Heart right ventricle (tissue), 16 donors: ENCODE data around the gene CFAP210. TPM values are rescaled to one million over a fixed set of nuclear protein-coding genes. Genes with fewer than 3 reads are reported as not detected.

Experiments
- ATAC-seq, 8 donors: fragments of 200-7000 bp; cut with Tn5 transposase; one replicate each; pipeline ENCODE4 v1.9.1; 2020; ENCODE audit warnings: mild to moderate bottlenecking in 8 of 8, moderate library complexity in 8 of 8, moderate number of reproducible peaks in 1 of 8
- DNase-seq, 2 donors: peaks; one replicate each; pipeline ENCODE4 v3.0.0-alpha.2; 2020
- H3K27ac ChIP-seq, 10 donors: fragments of 200-600 bp; sonication (generic) in 2 of 10; one replicate each; pipeline versions ENCODE4 v1.5.0 to v1.8.0; 2020 to 2022; ENCODE audit warnings: mild to moderate bottlenecking in 3 of 10
- H3K27me3 ChIP-seq, 7 donors: fragments of 200-600 bp; one replicate each; pipeline ENCODE4 v1.8.0; 2021 to 2022; ENCODE audit warnings: mild to moderate bottlenecking in 2 of 7
- H3K36me3 ChIP-seq, 9 donors: fragments of 200-600 bp; sonication (generic) in 1 of 9; one replicate each; pipeline versions ENCODE4 v1.5.0 to v1.8.0; 2020 to 2022; ENCODE audit warnings: mild to moderate bottlenecking in 2 of 9
- H3K4me1 ChIP-seq, 9 donors: fragments of 200-600 bp; sonication (generic) in 1 of 9; one replicate each; pipeline versions ENCODE4 v1.5.0 to v1.8.0; 2020 to 2022; ENCODE audit warnings: mild to moderate bottlenecking in 4 of 9
- H3K4me3 ChIP-seq, 10 donors: fragments of 200-600 bp; sonication (generic) in 2 of 10; one replicate each; pipeline versions ENCODE4 v1.5.0 to v1.8.0; 2020 to 2022; ENCODE audit warnings: mild to moderate bottlenecking in 7 of 10, moderate library complexity in 2 of 10
- H3K9me3 ChIP-seq, 11 donors: fragments of 200-600 bp in 10 of 11; sonication (generic) in 2 of 11; one replicate each; pipeline versions ENCODE4 v1.5.0 to v1.8.0; 2013 to 2022; ENCODE audit warnings: mild to moderate bottlenecking in 2 of 11, control low read depth in 1 of 11, moderate library complexity in 1 of 11
- CTCF ChIP-seq, 9 donors: fragments of 200-600 bp; sonication (generic) in 2 of 9; IDR thresholded peaks; one replicate each; pipeline versions ENCODE4 v1.5.0 to v1.8.0; 2021 to 2022; ENCODE audit warnings: antibody characterized with exemption in 9 of 9, mild to moderate bottlenecking in 5 of 9, moderate library complexity in 1 of 9
- WGBS, 2 donors: extraction: QIAGEN DNeasy Blood & Tissue Kit; methylation state at CpG; one replicate each; pipeline ENCODE4 v1.1.7; 2013; ENCODE audit warnings: inconsistent platforms in 1 of 2; 5-methylcytosine and 5-hydroxymethylcytosine counted together
- intact Hi-C, 10 donors: fragments of 100-400 bp; cut with DNase I; formaldehyde crosslinking; loops; one replicate each; pipeline versions ENCODE4 v1.11.1 to v1.14.2; 2022
- long read RNA-seq, 3 donors: library from polyadenylated mRNA; unstranded; transcript quantifications; one replicate each; pipeline ENCODE4 v2.0.0, GENCODE V29; 2020 to 2021
- polyA plus RNA-seq, 2 donors: library from polyadenylated mRNA; stranded (reverse); fragments of 200-250 nt; gene quantifications; one replicate each; pipeline ENCODE4 v1.2.3, GENCODE V29; 2013
- total RNA-seq, 10 donors: library from RNA; stranded (reverse); fragmentation: NEBNext Ultra II Directional in 3 of 10; extraction: Animal tissue kit (Norgen Biotek cat#: 25700) in 3 of 10; gene quantifications; one replicate each; pipeline versions ENCODE4 v1.2.1 to v1.2.4, GENCODE V29; 2021 to 2023
- donor health status: Arrhythmogenic right ventricular cardiomyopathy.
- donor health status: ischemic (EF 13 %, LVEDD 7.1; RV severe dilation, severe dysfunction).
- donor health status: healthy with polysubstance abuse.
- donor health status: DM: no; HTN: yes; CAD: no.
- donor health status: DM: no; HTN: no; CAD: no.
- donor health status: ischemic (EF 25% LVEDD 6.9; RV normal size, moderate dysfunction).
- donor health status: ischemic (EF 25% LVEDD 5.7; RV mildly dilated, moderate dysfunction).
- donor health status: healthy.
- donor health status: DM: yes; HTN: yes; CAD: no.
- donor health status: Ischemic cardiomyopathy.
- donor health status: ischemic (EF 35%, LVEDD 5.7; RV mildly dilated, moderate dysfunction).
- donor health status: nonischemic (EF 11% LVEDD 7.7; RV severe dilation, severe dysfunction).
- donor health status: DM: yes; HTN: yes; CAD: no.
- donor health status: PGD.
- donor health status: ischemic (EF 29% LVEDD 5.4; RV normal size, mild dysfunction).
- donor health status: nonischemic (EF 23%, LVEDD 6.1; RV moderate dilation, normal function).

Gene CFAP210
- total RNA-seq (not detected), polyA plus RNA-seq (under 1 TPM; 0.14 to 0.29 TPM)
- long read RNA-seq, donor 1 = 0 reads
- long read RNA-seq, donor 2 = 0 reads
- long read RNA-seq, donor 3 = 0 reads

GRCh38 chr2:169694113-169694893 lies at the start of gene CFAP210, which contains the start of gene PHOSPHO2:
TSS of gene CFAP210 (minus strand) at chr2:169694405. CDS start at chr2:169694327, 78 bp downstream.
TSS of gene PHOSPHO2 (plus strand) at chr2:169694469. CDS start at chr2:169700972, 6,503 bp downstream.
- Histone ChIP-seq H3K9me3 (peaks cover 0 to 21% (median 2%) of the 10 kb centered on the region in 11 donors), H3K36me3 (peaks cover 0 to 26% (median 0%) of the 10 kb centered on the region in 9 donors), H3K27me3 (no peaks in the 10 kb centered on the region), H3K4me1 (peaks cover 0 to 21% (median 5%) of the 10 kb centered on the region in 9 donors), H3K4me3 (peak within 1 kb of the TSS; percentile 69 to 95 (median 80)), H3K27ac (peak within 1 kb of the TSS in 9 of 10 donors; percentile 71 to 89 (median 83))
- intact Hi-C loops = loop anchor here in 2 of 10 donors (5.0 to 10.0 kb wide), 2 partner anchors 38 to 110 kb away; partner anchors contain the start of genes KLHL23 (in 1 of the 2) and PPIG (in 1 of the 2)
- ATAC-seq (peak; percentile 99 to 100 (median 100)), DNase-seq (peak; percentile 99 to 100)
- no peak for TF ChIP-seq CTCF (IDR thresholded peaks at IDR 0.05)
- WGBS, 2 donors = 0% methylated on average over 63 of the region's 63 CpGs

- no peak for DNase-seq
- 72 to 75% methylated on average over 4 of the region's 4 CpGs for WGBS, 2 donors
- Histone ChIP-seq H3K4me3 (no peak overlapping the region), H3K27ac (no peak overlapping the region), H3K27me3 (no peaks in the 10 kb centered on the region), H3K9me3 (no peaks in the 10 kb centered on the region), H3K36me3 (peaks cover 0 to 13% (median 0%) of the 10 kb centered on the region in 9 donors), H3K4me1 (no peaks in the 10 kb centered on the region)
- intact Hi-C loops = no loop called here
- no peak for TF ChIP-seq CTCF (IDR thresholded peaks at IDR 0.05)
- peak in 1 of 8 donors; percentile 48 for ATAC-seq
These were observed 49.3 kb upstream of the CFAP210 start for GRCh38 chr2:169743549-169743948.

GRCh38 chr2:169739351-169739750 lies 45.1 kb upstream of the CFAP210 start:
- ATAC-seq = no peak
- Histone ChIP-seq H3K27ac (no peak overlapping the region), H3K9me3 (no peaks in the 10 kb centered on the region), H3K36me3 (peaks cover 0 to 13% (median 0%) of the 10 kb centered on the region in 9 donors), H3K4me1 (peaks cover 0 to 9% (median 0%) of the 10 kb centered on the region in 9 donors), H3K4me3 (no peak overlapping the region), H3K27me3 (no peaks in the 10 kb centered on the region)
- intact Hi-C loops = loop anchor here in 1 of 10 donors (10.0 kb wide), 1 partner anchor 165 kb away; the partner anchor contains the start of gene FASTKD1
- WGBS, 2 donors = 89 to 90% methylated on average over 1 of the region's 1 CpG
- TF ChIP-seq CTCF (IDR thresholded peaks at IDR 0.05) = no peak
- DNase-seq = no peak

GRCh38 chr2:169738566-169739229 lies 44.5 kb upstream of the CFAP210 start:
- Histone ChIP-seq H3K27ac (peak overlapping the region in 2 of 10 donors; percentile 63 to 65), H3K4me1 (peaks cover 0 to 9% (median 0%) of the 10 kb centered on the region in 9 donors), H3K36me3 (peaks cover 0 to 13% (median 0%) of the 10 kb centered on the region in 9 donors), H3K4me3 (peak overlapping the region in 4 of 10 donors; percentile 26 to 68 (median 62)), H3K27me3 (peaks cover 0 to 1% (median 0%) of the 10 kb centered on the region in 7 donors), H3K9me3 (no peaks in the 10 kb centered on the region)
- no peak for ATAC-seq
- intact Hi-C loops = loop anchor here in 1 of 10 donors (10.0 kb wide), 1 partner anchor 164 kb away; the partner anchor contains the start of gene FASTKD1
- no peak for TF ChIP-seq CTCF (IDR thresholded peaks at IDR 0.05)
- DNase-seq = no peak
- 55 to 66% methylated on average over 4 to 5 of the region's 5 CpGs for WGBS, 2 donors
